C4-2B (cell line): ENCODE data around the gene ADGRD2.

Source experiments
- CTCF ChIP-seq: fragments of 450-650 bp; conservative IDR thresholded peaks from 2 replicates; pipeline ENCODE4 v1.5.1; 2017; ENCODE audit warnings: mild to moderate bottlenecking
- ZFX ChIP-seq: fragments of 450-650 bp; IDR thresholded peaks from 2 replicates; pipeline ENCODE4 v1.6.1; 2017

- no peak for TF ChIP-seq CTCF
- TF ChIP-seq ZFX = no peak
These were observed 40.8 kb upstream of the ADGRD2 start for GRCh38 chr9:124409410-124409809.
